ENCODE data around the gene TSEN54.

The TSEN54 gene

DNA sequence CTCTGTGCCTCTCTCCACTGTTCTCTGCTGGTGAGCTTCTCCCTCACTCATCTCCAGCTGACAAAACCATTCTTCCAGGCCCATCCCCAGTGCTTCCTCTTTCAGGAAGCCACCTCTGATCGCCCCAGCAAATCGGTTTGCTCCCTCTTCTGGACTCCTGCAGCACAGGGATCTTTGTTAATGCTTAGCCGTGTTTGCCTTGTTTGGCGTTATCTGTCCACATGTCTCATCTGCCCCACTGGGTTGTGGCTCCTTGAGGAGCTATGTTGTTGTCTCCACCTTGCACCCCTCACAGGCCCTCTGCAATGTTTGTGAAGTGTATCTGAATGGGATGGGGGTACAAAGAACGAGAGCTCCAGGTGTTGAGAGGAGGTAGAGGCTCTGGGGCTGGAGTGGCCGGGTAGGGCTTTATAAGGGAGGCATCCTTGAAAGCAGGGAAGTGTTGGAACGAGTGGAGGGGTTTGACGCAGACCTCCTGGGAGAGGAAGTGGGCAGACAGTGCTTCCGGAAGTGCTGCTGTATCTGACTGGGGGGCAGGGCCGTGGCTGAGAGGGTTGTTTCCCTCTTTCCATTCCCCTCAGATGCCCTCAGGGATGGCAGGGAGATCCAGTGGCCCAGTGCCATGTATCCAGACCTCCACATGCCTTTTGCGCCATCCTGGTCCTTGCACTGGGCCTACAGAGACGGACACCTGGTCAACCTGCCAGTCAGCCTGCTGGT, 28.8 kb upstream of the TSEN54 start:
- TF ChIP-seq, protein P1, sequence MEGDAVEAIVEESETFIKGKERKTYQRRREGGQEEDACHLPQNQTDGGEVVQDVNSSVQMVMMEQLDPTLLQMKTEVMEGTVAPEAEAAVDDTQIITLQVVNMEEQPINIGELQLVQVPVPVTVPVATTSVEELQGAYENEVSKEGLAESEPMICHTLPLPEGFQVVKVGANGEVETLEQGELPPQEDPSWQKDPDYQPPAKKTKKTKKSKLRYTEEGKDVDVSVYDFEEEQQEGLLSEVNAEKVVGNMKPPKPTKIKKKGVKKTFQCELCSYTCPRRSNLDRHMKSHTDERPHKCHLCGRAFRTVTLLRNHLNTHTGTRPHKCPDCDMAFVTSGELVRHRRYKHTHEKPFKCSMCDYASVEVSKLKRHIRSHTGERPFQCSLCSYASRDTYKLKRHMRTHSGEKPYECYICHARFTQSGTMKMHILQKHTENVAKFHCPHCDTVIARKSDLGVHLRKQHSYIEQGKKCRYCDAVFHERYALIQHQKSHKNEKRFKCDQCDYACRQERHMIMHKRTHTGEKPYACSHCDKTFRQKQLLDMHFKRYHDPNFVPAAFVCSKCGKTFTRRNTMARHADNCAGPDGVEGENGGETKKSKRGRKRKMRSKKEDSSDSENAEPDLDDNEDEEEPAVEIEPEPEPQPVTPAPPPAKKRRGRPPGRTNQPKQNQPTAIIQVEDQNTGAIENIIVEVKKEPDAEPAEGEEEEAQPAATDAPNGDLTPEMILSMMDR (IDR thresholded peaks at IDR 0.05; ENCODE audit: poor library complexity, severe bottlenecking): no peak
- DNase-seq (ENCODE audit: low spot score) (no peak), ATAC-seq (ENCODE audit: low read depth) (no peak)
- no peaks in the 10 kb centered on the region for H3K4me1 ChIP-seq (ENCODE audit: insufficient read depth, poor library complexity, severe bottlenecking)
- no peaks in the 10 kb centered on the region; the same call in 1 of the 2 replicates for H3K36me3 ChIP-seq (ENCODE audit: low read depth)
- no peak overlapping the region for H3K4me3 ChIP-seq (ENCODE audit: severe bottlenecking)
- H3K27me3 ChIP-seq (ENCODE audit: insufficient read depth, poor library complexity, severe bottlenecking): no peaks in the 10 kb centered on the region
- H3K9me3 ChIP-seq (ENCODE audit: severe bottlenecking): no peaks in the 10 kb centered on the region
- H3K27ac ChIP-seq (ENCODE audit: poor library complexity, severe bottlenecking): no peak overlapping the region

DNA sequence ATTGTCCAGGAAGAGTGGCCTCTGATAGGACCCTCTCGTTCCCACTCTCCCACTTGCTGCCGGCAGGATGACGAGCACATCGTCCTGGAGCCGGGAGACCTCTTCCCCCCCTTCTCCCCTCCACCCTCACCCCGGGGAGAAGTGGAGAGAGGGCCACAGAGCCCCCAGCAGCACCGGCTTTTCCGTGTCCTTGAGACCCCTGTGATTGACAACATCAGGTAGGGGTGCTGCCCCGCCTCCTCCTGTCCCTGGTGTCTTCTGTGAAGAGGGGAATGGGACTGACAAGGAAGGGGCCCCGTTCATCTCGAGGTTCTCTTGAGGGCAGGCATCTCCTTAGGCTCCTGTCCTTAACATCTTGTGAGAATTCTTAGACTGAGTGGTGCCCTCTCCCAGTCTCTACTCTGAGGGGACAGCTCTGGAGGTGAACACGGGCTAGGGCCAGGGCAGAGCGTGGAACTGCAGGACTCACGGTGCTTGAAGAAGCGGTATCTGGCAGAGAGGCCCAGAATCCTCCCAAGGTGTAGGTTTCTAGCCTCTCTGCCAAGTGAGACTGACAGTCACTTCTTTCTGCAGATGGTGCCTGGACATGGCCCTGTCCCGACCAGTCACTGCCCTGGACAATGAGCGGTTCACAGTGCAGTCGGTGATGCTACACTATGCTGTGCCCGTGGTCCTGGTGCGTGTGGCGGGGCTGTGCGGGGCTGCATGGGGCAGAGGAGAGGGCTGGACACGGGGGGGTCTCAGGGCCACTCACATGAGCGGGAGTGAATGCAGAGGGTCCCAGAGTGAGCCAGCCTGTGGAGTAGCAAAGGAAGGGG, 27.4 kb upstream of the TSEN54 start:
- DNase-seq (ENCODE audit: low spot score) (no peak), ATAC-seq (ENCODE audit: low read depth) (0 out of 3 replicates have a peak, but pooled peaks have one; percentile 8)
- no peaks in the 10 kb centered on the region for H3K4me1 ChIP-seq (ENCODE audit: insufficient read depth, poor library complexity, severe bottlenecking)
- H3K4me3 ChIP-seq (ENCODE audit: severe bottlenecking): no peak overlapping the region
- H3K27me3 ChIP-seq (ENCODE audit: insufficient read depth, poor library complexity, severe bottlenecking): no peaks in the 10 kb centered on the region
- H3K27ac ChIP-seq (ENCODE audit: poor library complexity, severe bottlenecking): no peak overlapping the region
- H3K36me3 ChIP-seq (ENCODE audit: low read depth): no peaks in the 10 kb centered on the region; the same call in 1 of the 2 replicates
- H3K9me3 ChIP-seq (ENCODE audit: severe bottlenecking): no peaks in the 10 kb centered on the region
- TF ChIP-seq, protein P1 (IDR thresholded peaks at IDR 0.05; ENCODE audit: poor library complexity, severe bottlenecking): no peak

- H3K36me3 ChIP-seq (ENCODE audit: low read depth): no peaks in the 10 kb centered on the region; the same call in 1 of the 2 replicates
- DNase-seq (ENCODE audit: low spot score) (no peak), ATAC-seq (ENCODE audit: low read depth) (no peak)
- H3K4me1 ChIP-seq (ENCODE audit: insufficient read depth, poor library complexity, severe bottlenecking): no peaks in the 10 kb centered on the region
- TF ChIP-seq, protein P1 (IDR thresholded peaks at IDR 0.05; ENCODE audit: poor library complexity, severe bottlenecking): no peak
- no peak overlapping the region for H3K4me3 ChIP-seq (ENCODE audit: severe bottlenecking)
- H3K27ac ChIP-seq (ENCODE audit: poor library complexity, severe bottlenecking): no peak overlapping the region
- no peaks in the 10 kb centered on the region for H3K27me3 ChIP-seq (ENCODE audit: insufficient read depth, poor library complexity, severe bottlenecking)
- H3K9me3 ChIP-seq (ENCODE audit: severe bottlenecking): no peaks in the 10 kb centered on the region
These were observed 26.8 kb upstream of the TSEN54 start for GRCh38 chr17:75489511-75489955.

DNA sequence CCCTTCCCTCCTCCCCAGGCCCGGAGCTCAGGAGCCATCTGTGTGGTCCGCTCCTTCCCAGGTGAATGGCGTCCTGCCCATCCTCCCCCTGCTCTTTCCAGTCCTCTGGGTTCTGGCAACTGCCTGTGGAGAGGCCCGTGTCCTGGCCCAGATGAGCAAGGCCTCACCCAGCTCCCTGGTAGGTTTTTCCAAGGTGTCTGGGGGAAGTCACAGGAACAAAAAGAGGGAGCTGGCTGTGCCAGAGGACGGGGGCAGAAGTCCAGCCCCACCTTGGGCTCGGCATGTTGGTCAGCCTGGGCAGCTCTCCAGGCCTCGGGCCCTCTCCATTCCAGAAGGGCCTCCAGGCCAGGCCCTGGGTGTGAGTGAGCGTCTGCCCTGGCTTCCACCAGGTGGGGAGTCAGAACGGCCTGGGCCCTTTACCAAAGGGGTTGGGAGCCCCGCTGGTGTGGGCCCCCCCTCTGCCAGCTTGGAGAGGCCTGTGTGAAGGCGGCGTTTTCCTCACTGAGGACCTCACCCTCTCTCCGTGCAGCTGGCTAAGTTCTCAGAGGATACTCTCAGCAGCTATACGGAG, 26.1 kb upstream of the TSEN54 start:
- Histone ChIP-seq H3K27me3 (ENCODE audit: insufficient read depth, poor library complexity, severe bottlenecking) (no peaks in the 10 kb centered on the region), H3K36me3 (ENCODE audit: low read depth) (no peaks in the 10 kb centered on the region; the same call in 1 of the 2 replicates), H3K4me3 (ENCODE audit: severe bottlenecking) (no peak overlapping the region), H3K4me1 (ENCODE audit: insufficient read depth, poor library complexity, severe bottlenecking) (no peaks in the 10 kb centered on the region), H3K9me3 (ENCODE audit: severe bottlenecking) (no peaks in the 10 kb centered on the region), H3K27ac (ENCODE audit: poor library complexity, severe bottlenecking) (no peak overlapping the region)
- DNase-seq (ENCODE audit: low spot score) (no peak), ATAC-seq (ENCODE audit: low read depth) (no peak)
- TF ChIP-seq, protein P1 (IDR thresholded peaks at IDR 0.05; ENCODE audit: poor library complexity, severe bottlenecking): no peak
